HS-5 (cell line): ENCODE measurements around the gene TNP2.

Source experiments
- DNase-seq: peaks from one replicate; pipeline ENCODE4 v3.0.0-alpha.2; 2012; ENCODE audit warnings: low read depth

The TNP2 gene

GRCh38 chr16:11255737-11256660 lies 13.1 kb downstream of the TNP2 start, which contains the start of gene SOCS1:
SOCS1 (minus strand) TSS chr16:11256204; CDS start chr16:11255478, 726 bp downstream.
- peak; percentile 47 for DNase-seq

DNA sequence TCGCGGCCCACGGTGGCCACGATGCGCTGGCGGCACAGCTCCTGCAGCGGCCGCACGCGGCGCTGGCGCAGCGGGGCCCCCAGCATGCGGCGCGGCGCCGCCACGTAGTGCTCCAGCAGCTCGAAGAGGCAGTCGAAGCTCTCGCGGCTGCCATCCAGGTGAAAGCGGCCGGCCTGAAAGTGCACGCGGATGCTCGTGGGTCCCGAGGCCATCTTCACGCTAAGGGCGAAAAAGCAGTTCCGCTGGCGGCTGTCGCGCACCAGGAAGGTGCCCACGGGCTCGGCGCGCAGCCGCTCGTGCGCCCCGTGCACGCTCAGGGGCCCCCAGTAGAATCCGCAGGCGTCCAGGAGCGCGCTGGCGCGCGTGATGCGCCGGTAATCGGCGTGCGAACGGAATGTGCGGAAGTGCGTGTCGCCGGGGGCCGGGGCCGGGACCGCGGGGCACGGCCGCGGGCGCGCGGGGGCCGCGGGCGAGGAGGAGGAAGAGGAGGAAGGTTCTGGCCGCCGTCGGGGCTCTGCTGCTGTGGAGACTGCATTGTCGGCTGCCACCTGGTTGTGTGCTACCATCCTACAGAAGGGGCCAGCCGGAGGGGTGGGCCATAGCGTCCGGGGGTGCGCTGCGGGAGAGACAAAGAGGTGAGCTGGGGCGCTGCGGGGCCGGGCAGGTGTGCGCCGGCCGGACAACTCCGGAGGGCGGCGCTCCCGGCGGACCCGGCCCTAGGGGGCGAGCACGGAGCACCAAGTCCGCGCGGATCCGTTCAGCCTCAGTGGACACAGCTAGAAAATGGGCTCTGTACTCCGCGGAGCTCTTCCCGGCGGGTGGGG lies 14.0 kb downstream of the TNP2 start:
- no peak for DNase-seq

- no peak for DNase-seq
Observed at GRCh38 chr16:11253995-11254912, 14.9 kb downstream of the TNP2 start.

DNA sequence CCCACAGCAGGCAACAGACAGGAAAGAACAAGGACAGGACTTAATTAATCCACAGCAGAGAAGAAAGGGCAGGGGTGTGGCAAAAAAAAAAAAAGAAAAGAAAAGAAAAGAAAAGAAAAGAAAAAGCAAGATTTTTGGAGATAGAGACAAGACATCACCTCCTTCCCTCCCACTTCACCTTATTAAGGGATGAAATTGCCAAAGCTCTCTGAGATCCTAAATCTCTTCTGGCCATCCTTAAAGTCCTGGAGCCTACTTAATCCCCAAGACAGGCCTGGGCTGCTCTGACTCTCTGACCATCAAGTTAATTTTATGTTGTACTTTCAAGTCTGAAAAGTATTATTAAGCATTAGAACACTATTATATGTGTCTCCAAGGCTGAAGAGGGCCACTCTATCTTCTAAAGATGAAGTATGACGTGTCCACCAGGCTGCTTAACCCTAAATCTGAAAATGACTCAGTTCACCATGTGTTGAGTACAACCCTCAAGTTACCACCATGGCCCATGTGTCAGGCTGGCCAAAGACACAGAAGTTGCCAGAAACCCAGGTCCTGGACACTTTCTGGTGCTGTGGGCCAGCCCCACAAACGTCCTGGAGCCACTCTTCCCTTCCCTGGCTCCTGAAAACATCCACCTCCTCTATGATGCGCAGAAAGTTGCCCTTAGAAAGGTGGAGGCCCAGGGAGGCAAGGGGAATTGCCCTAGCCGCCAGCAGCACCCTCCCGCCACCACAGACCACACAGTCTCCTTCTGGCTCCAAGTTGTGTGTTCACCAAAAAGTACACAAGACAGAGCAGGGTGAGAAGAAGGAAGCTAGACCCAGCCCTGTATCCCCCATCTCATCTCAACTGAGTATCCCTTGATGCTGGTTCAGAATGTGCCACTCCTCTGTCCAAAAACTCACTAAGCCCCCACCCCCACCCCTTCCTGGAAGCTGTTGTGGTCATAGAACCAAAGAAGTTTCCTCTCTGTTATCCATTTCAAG lies 15.8 kb downstream of the TNP2 start:
- no peak for DNase-seq

- DNase-seq, result no peak
Observed at GRCh38 chr16:11252482-11252931, 16.6 kb downstream of the TNP2 start.

DNA sequence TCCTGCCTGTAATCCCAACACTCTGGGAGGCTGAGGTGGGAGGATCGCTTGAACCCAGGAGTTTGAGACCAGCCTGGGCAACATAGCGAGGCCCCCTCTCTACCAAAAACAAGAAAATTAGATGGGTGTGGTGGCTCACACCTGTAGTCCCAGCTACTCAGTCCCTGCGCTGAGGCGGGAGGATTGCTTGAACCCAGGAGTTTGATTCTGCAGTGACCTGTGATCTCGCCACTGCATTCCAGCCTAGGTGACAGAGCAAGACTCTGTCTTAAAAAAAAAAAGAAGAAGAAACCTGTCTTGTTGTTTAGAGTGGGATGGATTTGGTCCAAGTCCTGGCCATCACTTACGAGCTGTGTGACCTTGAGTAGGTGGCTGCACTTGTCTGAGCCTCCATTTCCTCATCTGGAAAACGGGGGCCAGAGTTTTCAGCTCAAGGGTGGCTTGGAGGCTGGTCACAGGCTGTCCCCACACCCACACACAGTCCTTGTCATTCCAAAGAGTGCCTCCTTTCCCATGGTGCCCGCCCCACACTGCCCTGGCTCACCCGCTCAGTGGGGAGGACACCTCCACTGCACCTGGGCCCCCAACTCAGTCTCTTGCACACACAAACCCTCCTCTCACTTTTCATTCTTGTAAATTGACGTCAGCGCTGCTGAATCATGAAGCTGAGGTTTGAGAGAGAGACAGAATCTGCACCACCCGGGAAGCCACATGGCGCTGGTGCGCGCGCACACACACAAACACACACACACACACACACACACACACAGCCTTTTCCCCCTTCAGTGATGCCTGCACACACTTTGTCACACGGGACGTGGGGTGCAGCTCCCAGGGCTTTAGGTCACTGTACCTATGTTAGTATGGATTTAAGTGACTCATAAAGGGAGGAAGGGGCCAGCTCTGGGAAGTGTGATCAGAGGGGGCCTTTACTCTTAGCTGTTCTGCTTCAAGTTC lies 17.3 kb downstream of the TNP2 start:
- DNase-seq, result no peak

- no peak for DNase-seq
Observed at GRCh38 chr16:11250786-11251524, 18.2 kb downstream of the TNP2 start.

DNA sequence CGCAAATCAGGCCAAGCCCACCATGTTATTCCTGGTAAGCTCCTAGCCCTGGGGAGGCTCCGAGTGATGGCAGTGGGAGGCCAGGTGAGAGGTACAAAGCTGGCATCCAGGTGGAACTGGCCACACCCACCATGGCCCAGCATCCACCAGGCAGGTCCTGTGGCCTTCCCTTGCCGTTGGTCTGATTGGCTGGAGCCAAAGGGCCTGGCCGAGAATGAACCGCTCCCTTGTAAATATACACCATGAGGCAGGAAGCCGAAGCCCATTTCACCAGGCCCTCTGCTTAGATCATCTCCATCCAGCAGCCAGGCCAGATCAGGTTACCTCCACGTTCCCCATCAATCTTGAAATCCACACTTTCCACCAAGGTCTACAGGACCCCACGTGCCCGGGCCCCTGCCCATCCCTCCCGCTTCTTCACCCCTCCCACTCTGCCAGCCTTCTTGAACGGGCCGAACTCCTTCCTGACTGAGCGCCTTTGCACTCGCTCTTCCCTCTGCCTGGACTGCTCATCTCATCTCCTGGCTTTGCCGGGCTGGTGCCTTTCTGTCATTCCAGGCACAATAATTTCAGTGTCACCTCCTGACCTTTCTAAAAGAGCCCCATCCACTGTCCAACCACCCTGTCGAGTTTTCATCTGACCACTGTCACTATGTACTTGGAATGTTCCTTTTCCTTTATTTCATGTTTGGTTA lies 18.9 kb downstream of the TNP2 start:
- no peak for DNase-seq

- DNase-seq, result no peak
Observed at GRCh38 chr16:11249233-11250061, 19.7 kb downstream of the TNP2 start.

- DNase-seq, result no peak
Observed at GRCh38 chr16:11248133-11248532, 21.0 kb downstream of the TNP2 start.

DNA sequence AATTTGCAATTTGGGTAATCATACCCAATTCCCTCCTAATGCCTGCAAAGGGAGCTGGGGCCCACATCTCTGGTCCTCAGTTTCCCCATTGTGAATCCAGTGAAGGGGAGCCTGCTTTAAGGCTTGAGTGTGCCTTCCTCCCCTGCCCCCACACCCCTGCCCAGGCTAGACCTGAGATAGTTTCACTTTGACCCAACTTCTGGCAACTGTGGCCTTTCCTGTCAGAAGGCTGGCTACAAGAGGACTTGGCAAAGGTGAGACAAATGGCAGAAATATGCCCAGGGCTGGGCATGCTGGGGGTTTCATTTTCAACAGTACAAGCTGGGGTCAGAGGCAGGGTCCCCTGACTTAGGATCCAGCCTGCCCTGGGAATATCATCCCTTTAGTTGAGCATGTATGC lies 23.1 kb downstream of the TNP2 start:
- no peak for DNase-seq

- DNase-seq, result no peak
Observed at GRCh38 chr16:11245222-11245737, 23.8 kb downstream of the TNP2 start.

DNA sequence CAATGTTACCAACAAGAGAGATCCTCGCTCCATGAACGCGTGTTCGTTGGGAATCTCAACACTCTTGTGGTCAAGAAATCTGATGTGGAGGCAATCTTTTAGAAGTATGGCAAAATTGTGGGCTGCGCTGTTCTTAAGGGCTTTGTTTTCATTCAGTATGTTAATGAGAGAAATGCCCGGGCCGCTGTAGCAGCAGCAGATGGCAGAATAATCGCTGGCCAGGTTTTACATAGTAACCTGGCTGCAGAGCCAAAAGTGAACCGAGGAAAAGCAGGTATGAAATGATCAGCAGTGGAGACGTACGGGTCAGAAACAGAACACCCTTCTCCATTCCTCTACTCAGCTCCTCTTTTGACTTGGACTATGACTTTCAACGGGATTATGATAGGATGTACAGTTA lies 26.5 kb downstream of the TNP2 start:
- no peak for DNase-seq

- no peak for DNase-seq
Observed at GRCh38 chr16:11241480-11242204, 27.5 kb downstream of the TNP2 start.

DNA sequence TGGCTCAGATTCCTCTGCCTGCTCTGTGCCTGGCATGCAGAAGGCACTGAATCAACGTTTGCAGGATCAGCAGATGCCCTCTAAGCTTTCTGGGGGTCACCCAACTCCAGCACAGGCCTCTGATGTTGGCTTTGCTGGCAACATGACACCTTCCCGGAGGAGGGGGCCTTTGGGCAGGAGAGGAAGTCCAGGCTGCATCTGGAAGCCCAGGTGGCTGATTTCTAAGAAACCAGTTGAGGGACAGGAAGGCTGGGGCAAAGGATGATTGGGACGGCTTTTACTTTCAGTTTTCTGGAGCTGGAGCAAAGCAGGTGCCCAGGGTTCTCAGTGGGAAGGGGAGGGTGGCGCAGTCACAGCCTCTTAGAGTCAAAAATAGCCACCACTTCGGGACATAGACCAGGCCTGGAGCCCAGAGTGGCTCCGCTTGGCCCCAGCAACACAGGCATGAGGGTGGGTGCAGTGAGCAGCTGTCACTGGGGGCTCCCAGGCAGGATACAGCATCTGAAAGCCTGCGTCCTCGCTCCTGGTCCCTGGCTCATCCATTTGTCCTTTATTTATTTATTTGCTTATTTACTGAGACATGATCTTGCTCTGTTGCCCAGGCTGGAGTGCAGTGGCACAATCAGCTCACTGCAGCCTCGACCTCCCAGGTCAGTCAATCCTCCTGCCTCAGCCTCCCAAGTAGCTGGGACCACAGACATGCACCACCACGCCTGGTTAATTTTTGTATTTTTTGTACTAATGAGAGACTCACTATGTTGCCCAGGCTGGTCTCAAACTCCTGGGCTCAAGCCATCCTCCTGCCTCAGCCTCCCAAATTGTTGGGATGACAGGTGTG lies 28.3 kb downstream of the TNP2 start:
- DNase-seq, result no peak
